Measurements from ENCODE around the gene FHOD1. TPM values are rescaled to one million over a fixed set of nuclear protein-coding genes. Genes with fewer than 3 reads are reported as not detected.

Gene FHOD1
- total and polyA plus RNA-seq, 2 of the 13 experiments (the other 11 are each of a cell fraction or from before 2014, with no cell fraction given) = 20.0 to 20.8 TPM

DNA sequence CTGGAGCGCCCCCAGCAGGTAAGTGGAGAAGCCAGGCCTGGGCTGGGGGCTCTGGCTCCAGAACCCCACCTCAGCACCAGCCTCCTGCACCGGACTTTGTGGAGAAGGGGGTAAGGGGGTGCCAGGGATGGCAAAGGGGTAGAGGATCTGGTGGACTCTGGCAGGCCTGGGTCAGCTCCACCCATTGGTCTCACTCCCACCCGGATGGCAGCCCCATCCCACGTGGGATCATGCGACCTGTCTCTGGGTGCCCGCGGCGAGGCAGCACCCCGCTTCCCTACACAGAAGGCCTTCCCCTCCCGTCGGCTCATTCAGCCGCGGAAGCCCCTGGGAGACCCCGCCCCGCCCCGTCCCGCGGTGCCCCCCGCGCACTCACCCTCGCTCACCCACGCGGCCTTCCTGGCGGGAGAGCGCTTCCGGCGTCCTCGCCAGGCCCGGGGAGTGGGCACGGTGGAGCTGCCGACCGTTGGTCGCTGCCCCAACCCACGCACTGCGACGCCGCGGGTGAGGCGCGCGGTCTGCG lies 31.6 kb upstream of the FHOD1 start (continued):
- TF ChIP-seq, protein P1, sequence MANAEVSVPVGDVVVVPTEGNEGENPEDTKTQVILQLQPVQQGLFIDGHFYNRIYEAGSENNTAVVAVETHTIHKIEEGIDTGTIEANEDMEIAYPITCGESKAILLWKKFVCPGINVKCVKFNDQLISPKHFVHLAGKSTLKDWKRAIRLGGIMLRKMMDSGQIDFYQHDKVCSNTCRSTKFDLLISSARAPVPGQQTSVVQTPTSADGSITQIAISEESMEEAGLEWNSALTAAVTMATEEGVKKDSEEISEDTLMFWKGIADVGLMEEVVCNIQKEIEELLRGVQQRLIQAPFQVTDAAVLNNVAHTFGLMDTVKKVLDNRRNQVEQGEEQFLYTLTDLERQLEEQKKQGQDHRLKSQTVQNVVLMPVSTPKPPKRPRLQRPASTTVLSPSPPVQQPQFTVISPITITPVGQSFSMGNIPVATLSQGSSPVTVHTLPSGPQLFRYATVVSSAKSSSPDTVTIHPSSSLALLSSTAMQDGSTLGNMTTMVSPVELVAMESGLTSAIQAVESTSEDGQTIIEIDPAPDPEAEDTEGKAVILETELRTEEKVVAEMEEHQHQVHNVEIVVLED (CRISPR knock-in tag; IDR thresholded peaks at IDR 0.05; ENCODE audit: borderline replicate concordance) = no peak
- TF ChIP-seq, protein P2, sequence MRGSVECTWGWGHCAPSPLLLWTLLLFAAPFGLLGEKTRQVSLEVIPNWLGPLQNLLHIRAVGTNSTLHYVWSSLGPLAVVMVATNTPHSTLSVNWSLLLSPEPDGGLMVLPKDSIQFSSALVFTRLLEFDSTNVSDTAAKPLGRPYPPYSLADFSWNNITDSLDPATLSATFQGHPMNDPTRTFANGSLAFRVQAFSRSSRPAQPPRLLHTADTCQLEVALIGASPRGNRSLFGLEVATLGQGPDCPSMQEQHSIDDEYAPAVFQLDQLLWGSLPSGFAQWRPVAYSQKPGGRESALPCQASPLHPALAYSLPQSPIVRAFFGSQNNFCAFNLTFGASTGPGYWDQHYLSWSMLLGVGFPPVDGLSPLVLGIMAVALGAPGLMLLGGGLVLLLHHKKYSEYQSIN (CRISPR knock-in tag; IDR thresholded peaks at IDR 0.05; ENCODE audit: borderline replicate concordance) = no peak
- TF ChIP-seq, protein P3, sequence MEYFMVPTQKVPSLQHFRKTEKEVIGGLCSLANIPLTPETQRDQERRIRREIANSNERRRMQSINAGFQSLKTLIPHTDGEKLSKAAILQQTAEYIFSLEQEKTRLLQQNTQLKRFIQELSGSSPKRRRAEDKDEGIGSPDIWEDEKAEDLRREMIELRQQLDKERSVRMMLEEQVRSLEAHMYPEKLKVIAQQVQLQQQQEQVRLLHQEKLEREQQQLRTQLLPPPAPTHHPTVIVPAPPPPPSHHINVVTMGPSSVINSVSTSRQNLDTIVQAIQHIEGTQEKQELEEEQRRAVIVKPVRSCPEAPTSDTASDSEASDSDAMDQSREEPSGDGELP (IDR thresholded peaks at IDR 0.05; ENCODE audit: borderline replicate concordance, low read depth) = 0 out of 2 replicates have a peak, but pooled peaks have one; percentile 26
- TF ChIP-seq ZIK1 (CRISPR knock-in tag; IDR thresholded peaks at IDR 0.05; ENCODE audit: borderline replicate concordance, low read depth) (no peak), ZSCAN31 (CRISPR knock-in tag; IDR thresholded peaks at IDR 0.05; ENCODE audit: low read depth) (no peak), ZSCAN21 (CRISPR knock-in tag; IDR thresholded peaks at IDR 0.05; ENCODE audit: borderline replicate concordance) (no peak; the same call in 1 of the 2 replicates), CENPT (CRISPR knock-in tag; IDR thresholded peaks at IDR 0.05; ENCODE audit: low read depth) (no peak), TRIM24 (CRISPR knock-in tag; IDR thresholded peaks at IDR 0.05) (no peak), ZNF44 (CRISPR knock-in tag; IDR thresholded peaks at IDR 0.05) (no peak), SRF (IDR thresholded peaks at IDR 0.05; ENCODE audit: low read depth, low read length) (no peak), ZNF891 (CRISPR knock-in tag; IDR thresholded peaks at IDR 0.05) (peak; percentile 79; the same call in 1 of the 2 replicates), ZNF225 (CRISPR knock-in tag; IDR thresholded peaks at IDR 0.05) (peak; percentile 33; the same call in 1 of the 2 replicates), ADNP (CRISPR knock-in tag; IDR thresholded peaks at IDR 0.05) (0 out of 2 replicates have a peak, but pooled peaks have one; percentile 54), ELF3 (CRISPR knock-in tag; IDR thresholded peaks at IDR 0.05) (0 out of 2 replicates have a peak, but pooled peaks have one; percentile 25), ZNF678 (CRISPR knock-in tag; IDR thresholded peaks at IDR 0.05) (0 out of 2 replicates have a peak, but pooled peaks have one; percentile 10), GTF3A (CRISPR knock-in tag; conservative IDR thresholded peaks at IDR 0.05) (no peak), SRSF1 (optimal IDR thresholded peaks at IDR 0.05; ENCODE audit: low read depth, low read length) (peak; percentile 72), BRD4 (CRISPR knock-in tag; IDR thresholded peaks at IDR 0.05) (0 out of 2 replicates have a peak, but pooled peaks have one; percentile 47), KMT2B (CRISPR knock-in tag; IDR thresholded peaks at IDR 0.05) (0 out of 2 replicates have a peak, but pooled peaks have one; percentile 39)
- TF ChIP-seq, protein P4, sequence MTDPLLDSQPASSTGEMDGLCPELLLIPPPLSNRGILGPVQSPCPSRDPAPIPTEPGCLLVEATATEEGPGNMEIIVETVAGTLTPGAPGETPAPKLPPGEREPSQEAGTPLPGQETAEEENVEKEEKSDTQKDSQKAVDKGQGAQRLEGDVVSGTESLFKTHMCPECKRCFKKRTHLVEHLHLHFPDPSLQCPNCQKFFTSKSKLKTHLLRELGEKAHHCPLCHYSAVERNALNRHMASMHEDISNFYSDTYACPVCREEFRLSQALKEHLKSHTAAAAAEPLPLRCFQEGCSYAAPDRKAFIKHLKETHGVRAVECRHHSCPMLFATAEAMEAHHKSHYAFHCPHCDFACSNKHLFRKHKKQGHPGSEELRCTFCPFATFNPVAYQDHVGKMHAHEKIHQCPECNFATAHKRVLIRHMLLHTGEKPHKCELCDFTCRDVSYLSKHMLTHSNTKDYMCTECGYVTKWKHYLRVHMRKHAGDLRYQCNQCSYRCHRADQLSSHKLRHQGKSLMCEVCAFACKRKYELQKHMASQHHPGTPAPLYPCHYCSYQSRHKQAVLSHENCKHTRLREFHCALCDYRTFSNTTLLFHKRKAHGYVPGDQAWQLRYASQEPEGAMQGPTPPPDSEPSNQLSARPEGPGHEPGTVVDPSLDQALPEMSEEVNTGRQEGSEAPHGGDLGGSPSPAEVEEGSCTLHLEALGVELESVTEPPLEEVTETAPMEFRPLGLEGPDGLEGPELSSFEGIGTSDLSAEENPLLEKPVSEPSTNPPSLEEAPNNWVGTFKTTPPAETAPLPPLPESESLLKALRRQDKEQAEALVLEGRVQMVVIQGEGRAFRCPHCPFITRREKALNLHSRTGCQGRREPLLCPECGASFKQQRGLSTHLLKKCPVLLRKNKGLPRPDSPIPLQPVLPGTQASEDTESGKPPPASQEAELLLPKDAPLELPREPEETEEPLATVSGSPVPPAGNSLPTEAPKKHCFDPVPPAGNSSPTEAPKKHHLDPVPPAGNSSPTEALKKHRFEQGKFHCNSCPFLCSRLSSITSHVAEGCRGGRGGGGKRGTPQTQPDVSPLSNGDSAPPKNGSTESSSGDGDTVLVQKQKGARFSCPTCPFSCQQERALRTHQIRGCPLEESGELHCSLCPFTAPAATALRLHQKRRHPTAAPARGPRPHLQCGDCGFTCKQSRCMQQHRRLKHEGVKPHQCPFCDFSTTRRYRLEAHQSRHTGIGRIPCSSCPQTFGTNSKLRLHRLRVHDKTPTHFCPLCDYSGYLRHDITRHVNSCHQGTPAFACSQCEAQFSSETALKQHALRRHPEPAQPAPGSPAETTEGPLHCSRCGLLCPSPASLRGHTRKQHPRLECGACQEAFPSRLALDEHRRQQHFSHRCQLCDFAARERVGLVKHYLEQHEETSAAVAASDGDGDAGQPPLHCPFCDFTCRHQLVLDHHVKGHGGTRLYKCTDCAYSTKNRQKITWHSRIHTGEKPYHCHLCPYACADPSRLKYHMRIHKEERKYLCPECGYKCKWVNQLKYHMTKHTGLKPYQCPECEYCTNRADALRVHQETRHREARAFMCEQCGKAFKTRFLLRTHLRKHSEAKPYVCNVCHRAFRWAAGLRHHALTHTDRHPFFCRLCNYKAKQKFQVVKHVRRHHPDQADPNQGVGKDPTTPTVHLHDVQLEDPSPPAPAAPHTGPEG (CRISPR knock-in tag; IDR thresholded peaks at IDR 0.05) = peak; percentile 48
